Measurements from ENCODE around the gene SPEF2. TPM values are rescaled to one million over a fixed set of nuclear protein-coding genes. Genes with fewer than 3 reads are reported as not detected.

The SPEF2 gene
- polyA plus RNA-seq, result 0.95 to 1.6 TPM (median 1.1 TPM) in 3 replicates
- polyA plus RNA-seq (2011; ENCODE audit: low read depth), result 0.54 TPM
- 0.48 and 1.6 TPM in 2 replicates for polyA plus RNA-seq (2011; cell fraction: cytosol; rRNA removed)
- polyA plus RNA-seq (2011; cell fraction: nucleus; rRNA removed), result 2.2 and 2.4 TPM in 2 replicates
- polyA plus RNA-seq (2012; ENCODE audit: low replicate concordance), result 0.37 and 0.58 TPM in 2 replicates
- 1.9 to 4.4 TPM (median 2.1 TPM) in 3 replicates for polyA minus RNA-seq
- polyA minus RNA-seq (2011; cell fraction: cytosol; rRNA and poly(A)+ RNA removed), result 3.8 TPM
- polyA minus RNA-seq (2011; cell fraction: nucleus; rRNA and poly(A)+ RNA removed), result 0.95 and 2.3 TPM in 2 replicates

DNA sequence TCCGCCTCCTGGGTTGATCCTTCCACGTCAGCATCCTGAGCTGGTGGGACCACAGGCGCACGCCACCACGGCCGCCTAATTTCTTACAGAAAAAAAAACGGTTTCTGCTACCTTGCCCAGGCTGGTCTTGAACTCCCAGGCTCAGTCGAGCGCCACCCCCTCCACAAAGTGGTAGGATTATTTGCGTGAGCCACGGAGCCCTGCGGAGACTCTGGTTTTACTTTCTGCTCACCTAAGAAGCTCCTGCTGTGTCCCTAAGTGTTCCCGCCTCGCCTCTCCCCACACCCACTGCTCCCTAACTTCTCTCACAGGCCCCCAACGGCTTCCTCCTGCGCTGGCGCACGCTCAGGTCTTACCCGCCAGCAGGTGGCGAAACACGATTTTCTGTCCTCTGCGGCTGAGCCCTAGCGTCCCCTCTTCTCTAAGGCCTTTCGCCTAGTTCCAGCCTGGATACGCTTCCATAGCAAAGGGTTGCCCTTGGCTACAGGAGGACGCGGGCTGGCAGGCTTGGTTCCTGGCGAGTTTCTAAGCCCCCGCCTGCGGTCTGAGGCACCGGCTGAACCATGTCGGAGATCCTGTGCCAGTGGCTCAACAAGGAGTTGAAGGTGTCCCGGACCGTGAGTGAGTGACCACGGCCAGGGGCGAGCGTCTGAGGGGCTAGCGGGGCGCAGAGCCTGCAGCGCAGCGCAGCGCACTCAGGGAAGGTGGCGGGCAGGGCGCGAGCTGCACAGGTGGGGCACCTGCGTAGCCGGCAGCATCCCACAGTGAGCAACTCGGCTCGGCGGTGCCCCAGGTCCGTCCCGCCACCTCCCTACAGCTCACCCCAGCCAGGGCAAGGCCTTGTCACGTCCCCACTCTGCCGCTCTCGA is at the start of gene SPEF2:
SPEF2 (plus strand) TSS at position 429 of the 869 bp plus-strand sequence; CDS start at position 564, 135 bp downstream.
- no peaks in the 10 kb centered on the region for H3K4me1 ChIP-seq (ENCODE audit: control insufficient read depth, extremely low read depth, insufficient read depth, low read length)
- no peaks in the 10 kb centered on the region for H3K79me2 ChIP-seq (ENCODE audit: control insufficient read depth, insufficient read depth, low read length)
- no peak within 1 kb of the TSS for H3K27ac ChIP-seq (ENCODE audit: control insufficient read depth, insufficient read depth, low read length)
- peak within 1 kb of the TSS; percentile 29 for H3K9ac ChIP-seq (ENCODE audit: control insufficient read depth, extremely low read depth, insufficient read depth, low read length)
- peak within 1 kb of the TSS; percentile 56 for H2AFZ ChIP-seq (ENCODE audit: control insufficient read depth, low read length)
- no peak for TF ChIP-seq EZH2 (IDR thresholded peaks at IDR 0.05; ENCODE audit: low read length)
- TF ChIP-seq, protein P1, sequence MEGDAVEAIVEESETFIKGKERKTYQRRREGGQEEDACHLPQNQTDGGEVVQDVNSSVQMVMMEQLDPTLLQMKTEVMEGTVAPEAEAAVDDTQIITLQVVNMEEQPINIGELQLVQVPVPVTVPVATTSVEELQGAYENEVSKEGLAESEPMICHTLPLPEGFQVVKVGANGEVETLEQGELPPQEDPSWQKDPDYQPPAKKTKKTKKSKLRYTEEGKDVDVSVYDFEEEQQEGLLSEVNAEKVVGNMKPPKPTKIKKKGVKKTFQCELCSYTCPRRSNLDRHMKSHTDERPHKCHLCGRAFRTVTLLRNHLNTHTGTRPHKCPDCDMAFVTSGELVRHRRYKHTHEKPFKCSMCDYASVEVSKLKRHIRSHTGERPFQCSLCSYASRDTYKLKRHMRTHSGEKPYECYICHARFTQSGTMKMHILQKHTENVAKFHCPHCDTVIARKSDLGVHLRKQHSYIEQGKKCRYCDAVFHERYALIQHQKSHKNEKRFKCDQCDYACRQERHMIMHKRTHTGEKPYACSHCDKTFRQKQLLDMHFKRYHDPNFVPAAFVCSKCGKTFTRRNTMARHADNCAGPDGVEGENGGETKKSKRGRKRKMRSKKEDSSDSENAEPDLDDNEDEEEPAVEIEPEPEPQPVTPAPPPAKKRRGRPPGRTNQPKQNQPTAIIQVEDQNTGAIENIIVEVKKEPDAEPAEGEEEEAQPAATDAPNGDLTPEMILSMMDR (optimal IDR thresholded peaks at IDR 0.05 in 1 of 3, IDR thresholded peaks at IDR 0.05 in 1 of 3, conservative IDR thresholded peaks at IDR 0.05 in 1 of 3; ENCODE audit: extremely low read depth in 1 of 3, insufficient read depth in 2 of 3, low read length in 3 of 3), result peak; percentile 81 to 87 (median 85)
- H4K20me1 ChIP-seq (ENCODE audit: control insufficient read depth, extremely low read depth, insufficient read depth, low read length), result no peaks in the 10 kb centered on the region
- H3K4me2 ChIP-seq (ENCODE audit: control insufficient read depth, extremely low read depth, insufficient read depth, low read depth, low read length), result peak within 1 kb of the TSS; percentile 93
- no peaks in the 10 kb centered on the region for H3K27me3 ChIP-seq (ENCODE audit: control insufficient read depth, extremely low read depth, insufficient read depth, low read length)
- H3K9me1 ChIP-seq (ENCODE audit: control insufficient read depth, extremely low read depth, insufficient read depth, low read length), result no peaks in the 10 kb centered on the region
- peak; percentile 21 for DNase-seq (ENCODE audit: low read depth, low spot score)
- H3K9me3 ChIP-seq (ENCODE audit: control insufficient read depth, low read depth, low read length), result no peaks in the 10 kb centered on the region
- dilution Hi-C loops (cut with MboI; ENCODE audit: extremely low pct_ligation_motif_present, low sequenced_read_pairs), result no loop called here
- FAIRE-seq, result peak; percentile 78
- H3K4me3 ChIP-seq (ENCODE audit: control insufficient read depth in 2 of 3, extremely low read depth in 1 of 3, insufficient read depth in 2 of 3, low read depth in 1 of 3, low read length in 3 of 3), result peak within 1 kb of the TSS; percentile 53 to 69 (median 61)
- H3K36me3 ChIP-seq (ENCODE audit: control insufficient read depth in 2 of 2, extremely low read depth in 1 of 2, insufficient read depth in 2 of 2, low read length in 2 of 2), result no peaks in the 10 kb centered on the region

GRCh38 chr5:35575578-35575977 is 42.1 kb upstream of the SPEF2 start:
- no peak overlapping the region for H3K9ac ChIP-seq (ENCODE audit: control insufficient read depth, extremely low read depth, insufficient read depth, low read length)
- no peak overlapping the region for H2AFZ ChIP-seq (ENCODE audit: control insufficient read depth, low read length)
- H3K36me3 ChIP-seq (ENCODE audit: control insufficient read depth in 2 of 2, extremely low read depth in 1 of 2, insufficient read depth in 2 of 2, low read length in 2 of 2), result no peaks in the 10 kb centered on the region
- dilution Hi-C loops (cut with MboI; ENCODE audit: extremely low pct_ligation_motif_present, low sequenced_read_pairs), result no loop called here
- no peak for TF ChIP-seq EZH2 (IDR thresholded peaks at IDR 0.05; ENCODE audit: low read length)
- TF ChIP-seq, protein P1 (optimal IDR thresholded peaks at IDR 0.05 in 1 of 3, IDR thresholded peaks at IDR 0.05 in 1 of 3, conservative IDR thresholded peaks at IDR 0.05 in 1 of 3; ENCODE audit: extremely low read depth in 1 of 3, insufficient read depth in 2 of 3, low read length in 3 of 3), result no peak
- no peaks in the 10 kb centered on the region for H3K9me1 ChIP-seq (ENCODE audit: control insufficient read depth, extremely low read depth, insufficient read depth, low read length)
- no peaks in the 10 kb centered on the region for H3K9me3 ChIP-seq (ENCODE audit: control insufficient read depth, low read depth, low read length)
- H3K4me3 ChIP-seq (ENCODE audit: control insufficient read depth in 2 of 3, extremely low read depth in 1 of 3, insufficient read depth in 2 of 3, low read depth in 1 of 3, low read length in 3 of 3), result no peak overlapping the region
- no peaks in the 10 kb centered on the region for H3K4me1 ChIP-seq (ENCODE audit: control insufficient read depth, extremely low read depth, insufficient read depth, low read length)
- DNase-seq (ENCODE audit: low read depth, low spot score), result no peak
- FAIRE-seq, result no peak
- H3K27me3 ChIP-seq (ENCODE audit: control insufficient read depth, extremely low read depth, insufficient read depth, low read length), result no peaks in the 10 kb centered on the region
- no peak overlapping the region for H3K4me2 ChIP-seq (ENCODE audit: control insufficient read depth, extremely low read depth, insufficient read depth, low read depth, low read length)
- no peaks in the 10 kb centered on the region for H4K20me1 ChIP-seq (ENCODE audit: control insufficient read depth, extremely low read depth, insufficient read depth, low read length)
- no peaks in the 10 kb centered on the region for H3K79me2 ChIP-seq (ENCODE audit: control insufficient read depth, insufficient read depth, low read length)
- no peak overlapping the region for H3K27ac ChIP-seq (ENCODE audit: control insufficient read depth, insufficient read depth, low read length)
